HG03045 (cell line): ENCODE measurements around the gene IQCH.

Experiments
- ATAC-seq: cut with Tn5 transposase; IDR thresholded peaks from one replicate; pipeline ENCODE4 v1.9.1; 2021; ENCODE audit warnings: mild to moderate bottlenecking, moderate library complexity; ENCODE audit not compliant: unreplicated experiment

Gene IQCH

GRCh38 chr15:67480741-67481140, 226.2 kb downstream of the IQCH start:
- no peak for ATAC-seq

GRCh38 chr15:67481680-67482079, 227.1 kb downstream of the IQCH start:
- ATAC-seq, result no peak

- ATAC-seq, result no peak
These were observed 241.0 kb downstream of the IQCH start for GRCh38 chr15:67495585-67495984.

- no peak for ATAC-seq
These were observed 246.7 kb downstream of the IQCH start for GRCh38 chr15:67501177-67501835.

- no peak for ATAC-seq
These were observed 247.4 kb downstream of the IQCH start for GRCh38 chr15:67501836-67502461.

- no peak for ATAC-seq
These were observed 249.5 kb downstream of the IQCH start for GRCh38 chr15:67504056-67504455.

GRCh38 chr15:67504796-67505195, 250.2 kb downstream of the IQCH start:
- ATAC-seq, result no peak

GRCh38 chr15:67505675-67506572, 251.3 kb downstream of the IQCH start:
- no peak for ATAC-seq

GRCh38 chr15:67506775-67507747, 252.5 kb downstream of the IQCH start:
- ATAC-seq, result no peak

GRCh38 chr15:67508407-67508806, 253.8 kb downstream of the IQCH start:
- ATAC-seq, result no peak

- no peak for ATAC-seq
These were observed 255.3 kb downstream of the IQCH start for GRCh38 chr15:67509918-67510317.

GRCh38 chr15:67510597-67511190, 256.1 kb downstream of the IQCH start:
- no peak for ATAC-seq

GRCh38 chr15:67511606-67512005, 257.0 kb downstream of the IQCH start:
- ATAC-seq, result no peak

GRCh38 chr15:67512140-67512539, 257.6 kb downstream of the IQCH start:
- ATAC-seq, result no peak

GRCh38 chr15:67512933-67513714, 258.5 kb downstream of the IQCH start:
- ATAC-seq, result no peak

- ATAC-seq, result no peak
These were observed 260.5 kb downstream of the IQCH start for GRCh38 chr15:67515090-67515489.

GRCh38 chr15:67515557-67515956, 261.0 kb downstream of the IQCH start:
- no peak for ATAC-seq

- ATAC-seq, result no peak
These were observed 265.9 kb downstream of the IQCH start for GRCh38 chr15:67520321-67521028.
